Lung (tissue), 12 donors: ENCODE data around the gene EVC2. TPM values are rescaled to one million over a fixed set of nuclear protein-coding genes. Genes with fewer than 3 reads are reported as not detected.
A peak's percentile ranks its signal among the peaks of the same experiment; 100 is the strongest.

Experiments used
- ATAC-seq: fragments of 200-7000 bp; cut with Tn5 transposase; one replicate; pipeline ENCODE4 v1.9.1; 2020; ENCODE audit warnings: moderate number of reproducible peaks; ENCODE audit not compliant: insufficient read depth, low FRiP score
- DNase-seq, 3 donors: peaks; one replicate each; pipeline ENCODE4 v3.0.0-alpha.2; 2013 to 2017
- H3K27ac ChIP-seq, 2 donors: one replicate each; pipeline ENCODE4 v1.5.1; 2013; ENCODE audit warnings: mild to moderate bottlenecking in 2 of 2, moderate library complexity in 2 of 2, control low read depth in 1 of 2, inconsistent platforms in 1 of 2, low read depth in 1 of 2, low read length in 1 of 2
- H3K27me3 ChIP-seq, 3 donors: one replicate each; pipeline ENCODE4 v1.5.1; 2013; ENCODE audit warnings: low read length in 2 of 3; ENCODE audit not compliant: control insufficient read depth in 3 of 3, insufficient read depth in 3 of 3
- H3K36me3 ChIP-seq, 4 donors: one replicate each; pipeline ENCODE4 v1.5.1; 2013; ENCODE audit warnings: low read length in 4 of 4, mild to moderate bottlenecking in 1 of 4, moderate library complexity in 1 of 4; ENCODE audit not compliant: control insufficient read depth in 4 of 4, insufficient read depth in 4 of 4
- H3K4me1 ChIP-seq, 5 donors: one replicate each; pipeline ENCODE4 v1.5.1; 2013; ENCODE audit warnings: low read length in 5 of 5, mild to moderate bottlenecking in 2 of 5, moderate library complexity in 1 of 5; ENCODE audit not compliant: control insufficient read depth in 5 of 5, insufficient read depth in 5 of 5
- H3K4me3 ChIP-seq: one replicate; pipeline ENCODE4 v1.5.1; 2013; ENCODE audit warnings: mild to moderate bottlenecking, control low read depth, moderate library complexity
- H3K9ac ChIP-seq, 2 donors: one replicate each; pipeline ENCODE4 v1.5.1; 2013; ENCODE audit warnings: low read length in 2 of 2, control low read depth in 1 of 2; ENCODE audit not compliant: insufficient read depth in 1 of 2
- H3K9me3 ChIP-seq, 4 donors: one replicate each; pipeline ENCODE4 v1.5.1; 2013; ENCODE audit warnings: low read length in 3 of 4, mild to moderate bottlenecking in 1 of 4, moderate library complexity in 1 of 4; ENCODE audit not compliant: control insufficient read depth in 4 of 4, insufficient read depth in 3 of 4
- WGBS, 2 donors: extraction: QIAGEN DNeasy Blood & Tissue Kit; methylation state at CpG; one replicate each; pipeline ENCODE4 v1.1.7; 2013; 5-methylcytosine and 5-hydroxymethylcytosine counted together
- polyA plus RNA-seq, 2 donors: library from polyadenylated mRNA; stranded (reverse); fragments of 200-250 nt; gene quantifications; one replicate each; pipeline ENCODE4 v1.2.1, GENCODE V29; 2013
- total RNA-seq, 2 donors: library from RNA; depleted of rRNA in 1 of 2; stranded (reverse); fragments of >200 nt in 1 of 2; gene quantifications; one replicate each; pipeline ENCODE4 v1.2.1, GENCODE V29; 2014 to 2021
- TF ChIP-seq, protein P1 (sequence below): IDR thresholded peaks from 2 replicates; pipeline ENCODE4 v1.5.1; 2012; ENCODE audit warnings: mild to moderate bottlenecking; ENCODE audit errors: control extremely low read depth, extremely low read depth
- donor health status: control.
- donor health status: control.
- donor health status: Bipolar disorder and iron deficiency.
- donor health status: healthy.
- donor health status: DM: yes; HTN: yes; CAD: no.

Gene EVC2
- total and polyA plus RNA-seq, 4 donors, result 1.5 to 11.9 (median 3.1) TPM

DNA sequence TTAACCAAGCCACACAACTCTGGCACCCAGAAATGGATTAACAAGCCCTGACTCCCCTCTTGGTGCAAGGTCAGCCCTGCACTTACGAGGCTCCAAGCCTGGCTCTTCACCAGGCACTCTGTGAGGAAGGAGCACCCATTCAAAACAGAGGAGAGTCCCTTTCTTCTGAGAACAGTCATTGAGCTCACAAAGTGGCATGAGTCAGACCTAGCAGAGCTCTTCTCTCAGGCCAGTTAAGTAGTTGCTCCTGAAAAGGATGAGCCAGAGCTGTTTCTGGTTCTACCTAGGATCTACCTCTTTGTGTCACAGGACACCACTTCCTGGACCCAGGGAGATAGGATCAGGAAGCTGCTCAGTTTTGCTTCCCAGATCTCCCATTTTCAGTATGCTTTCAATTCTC lies 48.2 kb downstream of the EVC2 start:
- Histone ChIP-seq H3K4me3 (no peak overlapping the region), H3K9me3 (peaks cover 0 to 10% (median 5%) of the 10 kb centered on the region in 4 donors), H3K4me1 (no peaks in the 10 kb centered on the region), H3K27me3 (no peaks in the 10 kb centered on the region), H3K36me3 (peaks cover 0 to 26% (median 17%) of the 10 kb centered on the region in 4 donors), H3K27ac (no peak overlapping the region), H3K9ac (no peak overlapping the region)
- no peak for DNase-seq
- 64 to 86% methylated on average over 1 of the region's 1 CpG for WGBS, 2 donors
- no peak for ATAC-seq
- TF ChIP-seq, protein P1, sequence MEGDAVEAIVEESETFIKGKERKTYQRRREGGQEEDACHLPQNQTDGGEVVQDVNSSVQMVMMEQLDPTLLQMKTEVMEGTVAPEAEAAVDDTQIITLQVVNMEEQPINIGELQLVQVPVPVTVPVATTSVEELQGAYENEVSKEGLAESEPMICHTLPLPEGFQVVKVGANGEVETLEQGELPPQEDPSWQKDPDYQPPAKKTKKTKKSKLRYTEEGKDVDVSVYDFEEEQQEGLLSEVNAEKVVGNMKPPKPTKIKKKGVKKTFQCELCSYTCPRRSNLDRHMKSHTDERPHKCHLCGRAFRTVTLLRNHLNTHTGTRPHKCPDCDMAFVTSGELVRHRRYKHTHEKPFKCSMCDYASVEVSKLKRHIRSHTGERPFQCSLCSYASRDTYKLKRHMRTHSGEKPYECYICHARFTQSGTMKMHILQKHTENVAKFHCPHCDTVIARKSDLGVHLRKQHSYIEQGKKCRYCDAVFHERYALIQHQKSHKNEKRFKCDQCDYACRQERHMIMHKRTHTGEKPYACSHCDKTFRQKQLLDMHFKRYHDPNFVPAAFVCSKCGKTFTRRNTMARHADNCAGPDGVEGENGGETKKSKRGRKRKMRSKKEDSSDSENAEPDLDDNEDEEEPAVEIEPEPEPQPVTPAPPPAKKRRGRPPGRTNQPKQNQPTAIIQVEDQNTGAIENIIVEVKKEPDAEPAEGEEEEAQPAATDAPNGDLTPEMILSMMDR, result no peak

DNA sequence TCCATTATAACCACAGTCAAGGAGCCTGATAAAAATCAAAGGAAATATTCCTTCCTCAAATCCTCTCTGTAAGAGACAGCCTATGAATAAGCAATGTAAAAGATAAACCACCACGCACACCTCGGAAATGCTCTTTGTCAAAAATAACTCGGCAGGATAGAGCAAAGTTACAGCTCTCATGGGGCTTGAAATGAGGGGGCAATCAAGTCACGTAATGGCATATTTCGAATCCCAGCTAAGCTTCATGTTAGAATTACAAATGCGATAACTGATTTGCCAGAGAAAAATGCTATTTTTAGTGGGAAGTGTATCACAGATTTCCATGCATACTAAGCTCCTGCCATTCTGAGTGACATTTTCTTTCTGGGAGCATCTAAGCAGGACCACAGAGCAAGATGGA lies 49.4 kb downstream of the EVC2 start:
- Histone ChIP-seq H3K27ac (no peak overlapping the region), H3K9ac (no peak overlapping the region), H3K9me3 (peaks cover 0 to 10% (median 5%) of the 10 kb centered on the region in 4 donors), H3K4me3 (no peak overlapping the region), H3K4me1 (no peaks in the 10 kb centered on the region), H3K27me3 (no peaks in the 10 kb centered on the region), H3K36me3 (peaks cover 0 to 27% (median 16%) of the 10 kb centered on the region in 4 donors)
- TF ChIP-seq, protein P1, result no peak
- WGBS, 2 donors, result 90 to 91% methylated on average over 6 of the region's 6 CpGs
- ATAC-seq (no peak), DNase-seq (no peak)

DNA sequence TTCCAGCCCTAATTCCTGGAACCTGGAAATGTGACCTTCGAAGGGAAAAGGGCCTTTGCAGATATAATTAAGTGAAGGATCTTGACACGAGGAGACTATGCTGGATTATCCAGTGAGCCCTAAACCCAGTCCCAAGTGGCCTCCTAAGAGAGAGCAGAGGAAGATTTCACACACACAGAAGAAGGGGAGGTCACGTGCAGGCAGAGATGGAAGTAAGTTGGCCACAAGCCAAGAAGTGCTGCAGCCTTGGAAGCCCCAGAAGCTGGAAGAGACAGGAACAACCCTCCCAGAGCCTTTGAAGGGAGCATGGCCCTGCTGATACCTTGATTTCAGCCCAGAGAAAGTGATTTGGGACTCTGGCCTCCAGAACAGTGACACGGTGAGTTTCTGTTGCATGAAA lies 51.9 kb downstream of the EVC2 start:
- no peak overlapping the region for H3K27ac ChIP-seq
- H3K27me3 ChIP-seq, result no peaks in the 10 kb centered on the region
- TF ChIP-seq, protein P1, result no peak
- peaks cover 0 to 4% (median under 1%) of the 10 kb centered on the region in 4 donors for H3K9me3 ChIP-seq
- DNase-seq (peak; percentile 26 to 74 (median 43)), ATAC-seq (no peak)
- H3K9ac ChIP-seq, result no peak overlapping the region
- 82 to 83% methylated on average over 4 of the region's 4 CpGs for WGBS, 2 donors
- H3K36me3 ChIP-seq, result peaks cover 0 to 21% (median 9%) of the 10 kb centered on the region in 4 donors
- no peak overlapping the region for H3K4me3 ChIP-seq
- H3K4me1 ChIP-seq, result no peaks in the 10 kb centered on the region

DNA sequence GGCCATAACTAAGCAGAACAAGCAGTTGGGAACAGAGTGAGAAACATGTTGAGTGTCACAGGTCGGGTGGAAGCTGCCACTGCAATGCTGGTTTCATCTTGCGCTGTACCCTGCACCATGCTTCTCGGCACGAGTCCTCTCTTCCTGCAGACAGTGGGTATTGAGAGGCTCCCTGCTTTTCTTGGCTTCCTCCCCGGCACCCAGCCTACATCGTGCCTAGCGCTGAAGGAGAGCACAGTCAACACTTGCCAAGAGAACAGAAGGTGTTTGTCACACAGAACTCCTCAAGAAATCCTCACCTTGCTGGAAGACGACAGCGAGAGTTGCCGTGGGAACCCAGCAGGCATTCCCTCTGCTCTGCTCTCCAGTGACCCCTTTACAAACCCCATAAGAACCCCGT lies 53.6 kb downstream of the EVC2 start:
- WGBS, 2 donors, result 89 to 91% methylated on average over 11 of the region's 11 CpGs
- TF ChIP-seq, protein P1, result no peak
- DNase-seq, result no peak
- H3K27me3 ChIP-seq, result no peaks in the 10 kb centered on the region
- no peak overlapping the region for H3K27ac ChIP-seq
- H3K4me3 ChIP-seq, result no peak overlapping the region
- no peaks in the 10 kb centered on the region for H3K4me1 ChIP-seq
- H3K9ac ChIP-seq, result no peak overlapping the region
- H3K36me3 ChIP-seq, result peaks cover 0 to 20% (median 11%) of the 10 kb centered on the region in 4 donors
- no peak for ATAC-seq
- no peaks in the 10 kb centered on the region for H3K9me3 ChIP-seq
